PC-9 (cell line): ENCODE measurements around the gene IYD.

ENCODE experiments used
- EZH2 ChIP-seq: fragments of 200-600 bp; sonication (generic); IDR thresholded peaks from 2 replicates; pipeline ENCODE4 v1.8.0; 2017; ENCODE audit warnings: antibody characterized with exemption, low read depth
- TF ChIP-seq, protein P1 (sequence below): fragments of 200-600 bp; sonication (generic); conservative IDR thresholded peaks from 2 replicates; pipeline ENCODE4 v1.6.1; 2017; ENCODE audit warnings: mixed run types, antibody characterized with exemption, mild to moderate bottlenecking, moderate library complexity

DNA sequence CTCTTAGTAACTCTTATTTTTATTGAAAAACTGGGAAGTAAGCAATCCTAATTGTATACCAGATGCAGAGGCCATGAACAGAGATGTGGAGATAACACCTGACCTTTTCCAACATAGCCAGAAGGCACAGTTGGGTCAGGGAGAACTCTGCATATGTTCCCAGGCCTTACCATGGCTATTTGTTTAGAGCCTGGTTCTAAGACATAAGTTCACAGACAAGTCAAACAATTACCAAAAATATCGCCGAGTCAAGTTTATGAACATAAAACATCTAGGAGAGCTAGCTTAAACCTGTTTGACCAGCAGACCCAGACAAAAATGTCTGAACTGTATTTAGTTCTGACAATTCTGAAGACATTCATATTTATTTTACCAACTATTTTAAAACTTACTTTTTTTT lies 26.7 kb upstream of the IYD start:
- TF ChIP-seq EZH2 = no peak
- TF ChIP-seq, protein P1, sequence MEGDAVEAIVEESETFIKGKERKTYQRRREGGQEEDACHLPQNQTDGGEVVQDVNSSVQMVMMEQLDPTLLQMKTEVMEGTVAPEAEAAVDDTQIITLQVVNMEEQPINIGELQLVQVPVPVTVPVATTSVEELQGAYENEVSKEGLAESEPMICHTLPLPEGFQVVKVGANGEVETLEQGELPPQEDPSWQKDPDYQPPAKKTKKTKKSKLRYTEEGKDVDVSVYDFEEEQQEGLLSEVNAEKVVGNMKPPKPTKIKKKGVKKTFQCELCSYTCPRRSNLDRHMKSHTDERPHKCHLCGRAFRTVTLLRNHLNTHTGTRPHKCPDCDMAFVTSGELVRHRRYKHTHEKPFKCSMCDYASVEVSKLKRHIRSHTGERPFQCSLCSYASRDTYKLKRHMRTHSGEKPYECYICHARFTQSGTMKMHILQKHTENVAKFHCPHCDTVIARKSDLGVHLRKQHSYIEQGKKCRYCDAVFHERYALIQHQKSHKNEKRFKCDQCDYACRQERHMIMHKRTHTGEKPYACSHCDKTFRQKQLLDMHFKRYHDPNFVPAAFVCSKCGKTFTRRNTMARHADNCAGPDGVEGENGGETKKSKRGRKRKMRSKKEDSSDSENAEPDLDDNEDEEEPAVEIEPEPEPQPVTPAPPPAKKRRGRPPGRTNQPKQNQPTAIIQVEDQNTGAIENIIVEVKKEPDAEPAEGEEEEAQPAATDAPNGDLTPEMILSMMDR = no peak
